ENCODE measurements around the gene DNER. TPM values are rescaled to one million over a fixed set of nuclear protein-coding genes. Genes with fewer than 3 reads are reported as not detected.

Gene DNER
- total RNA-seq, 2 donors from 2014 or later, result 2.6 to 6.0 TPM

DNA sequence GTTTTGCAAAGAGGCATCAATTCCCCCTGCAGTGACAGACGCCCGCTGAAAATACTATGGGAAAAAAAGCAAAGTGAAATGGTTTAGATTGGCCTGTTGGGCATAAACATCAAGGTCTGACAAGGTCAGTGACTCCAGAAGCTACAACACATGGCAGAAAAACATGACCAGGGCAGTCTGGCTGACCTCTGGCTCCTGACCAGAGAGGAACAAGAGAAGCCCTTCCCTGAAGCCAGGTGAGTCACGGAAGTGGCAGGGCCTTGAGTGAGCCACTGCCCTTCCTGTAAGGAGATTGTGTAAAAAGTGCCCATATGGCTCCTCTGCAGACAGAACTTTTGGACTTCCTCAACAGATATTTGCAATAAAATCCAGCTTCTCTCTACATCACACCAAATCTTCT, 72.0 kb downstream of the DNER start:
- Histone ChIP-seq H3K9me3 (no peaks in the 10 kb centered on the region), H3K4me1 (replicated peaks) (no peaks in the 10 kb centered on the region), H3K27me3 (replicated peaks; ENCODE audit: insufficient read depth) (no peaks in the 10 kb centered on the region), H3K36me3 (no peaks in the 10 kb centered on the region), H3K4me3 (no peak overlapping the region), H3K27ac (no peak overlapping the region)
- no peak for DNase-seq (ENCODE audit: low spot score)
- intact Hi-C loops (cut with DNase I), result no loop called here
- no peak for TF ChIP-seq CTCF (IDR thresholded peaks at IDR 0.05)
- no peak for TF ChIP-seq POLR2AphosphoS5 (IDR thresholded peaks at IDR 0.05)
- TF ChIP-seq POLR2A (IDR thresholded peaks at IDR 0.05), result no peak
- WGBS, result 86% methylated on average over 3 of the region's 3 CpGs

DNA sequence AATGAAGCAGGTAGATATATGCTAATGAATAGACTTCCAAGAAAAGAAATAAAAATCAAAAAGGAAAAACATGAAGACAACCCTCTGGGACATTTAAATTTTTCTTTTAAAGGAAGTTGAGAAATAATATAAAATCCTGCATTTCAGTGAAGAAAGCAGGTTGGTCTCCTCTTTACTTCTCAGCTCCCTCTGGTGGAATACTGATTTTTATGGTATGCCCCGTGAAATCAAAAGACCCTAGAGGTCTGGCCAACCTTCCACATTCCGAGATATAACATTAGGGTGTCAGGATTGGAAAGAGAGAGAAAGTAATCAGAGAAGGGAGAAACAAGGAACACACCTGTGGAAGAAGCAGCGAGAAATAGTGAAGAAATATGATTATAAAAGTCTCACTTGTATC, 72.7 kb downstream of the DNER start:
- H3K27ac ChIP-seq, result no peak overlapping the region
- H3K9me3 ChIP-seq, result no peaks in the 10 kb centered on the region
- 54% methylated on average over 3 of the region's 3 CpGs for WGBS
- no peaks in the 10 kb centered on the region for H3K4me1 ChIP-seq (replicated peaks)
- TF ChIP-seq POLR2AphosphoS5 (IDR thresholded peaks at IDR 0.05) (no peak), CTCF (IDR thresholded peaks at IDR 0.05) (no peak), POLR2A (IDR thresholded peaks at IDR 0.05) (no peak)
- H3K27me3 ChIP-seq (replicated peaks; ENCODE audit: insufficient read depth), result no peaks in the 10 kb centered on the region
- no peak for DNase-seq (ENCODE audit: low spot score)
- H3K36me3 ChIP-seq, result no peaks in the 10 kb centered on the region
- intact Hi-C loops (cut with DNase I), result no loop called here
- H3K4me3 ChIP-seq, result no peak overlapping the region

- Histone ChIP-seq H3K36me3 (no peaks in the 10 kb centered on the region), H3K9me3 (no peaks in the 10 kb centered on the region), H3K27ac (no peak overlapping the region), H3K27me3 (replicated peaks; ENCODE audit: insufficient read depth) (no peaks in the 10 kb centered on the region), H3K4me1 (replicated peaks) (no peaks in the 10 kb centered on the region), H3K4me3 (no peak overlapping the region)
- no peak for DNase-seq (ENCODE audit: low spot score)
- WGBS, result 89% methylated on average over 4 of the region's 4 CpGs
- TF ChIP-seq CTCF (IDR thresholded peaks at IDR 0.05) (no peak), POLR2AphosphoS5 (IDR thresholded peaks at IDR 0.05) (no peak), POLR2A (IDR thresholded peaks at IDR 0.05) (no peak)
- intact Hi-C loops (cut with DNase I), result no loop called here
Measured at GRCh38 chr2:229640636-229641035, 73.7 kb downstream of the DNER start.

DNA sequence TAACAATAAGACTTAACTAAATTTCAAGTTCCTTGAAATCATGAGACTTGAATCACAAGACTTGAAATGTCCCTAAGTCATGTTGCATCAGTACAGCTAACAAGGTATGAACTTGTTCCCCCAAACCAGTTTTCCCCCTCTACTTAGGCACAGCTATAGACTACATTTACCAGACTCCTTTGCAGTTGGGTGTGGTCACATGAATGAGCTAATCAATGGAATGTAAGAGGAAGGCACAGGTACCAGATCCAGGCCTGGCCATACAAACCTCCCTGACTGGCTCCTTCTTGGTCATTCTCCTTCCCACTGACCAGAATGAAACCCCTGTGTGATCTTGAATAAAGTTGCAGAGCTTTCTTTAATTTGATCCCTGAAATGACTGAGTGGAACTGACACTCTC, 77.8 kb downstream of the DNER start:
- no peak overlapping the region for H3K27ac ChIP-seq
- H3K27me3 ChIP-seq (replicated peaks; ENCODE audit: insufficient read depth), result no peaks in the 10 kb centered on the region
- TF ChIP-seq POLR2AphosphoS5 (IDR thresholded peaks at IDR 0.05) (no peak), POLR2A (IDR thresholded peaks at IDR 0.05) (no peak), CTCF (IDR thresholded peaks at IDR 0.05) (no peak)
- H3K36me3 ChIP-seq, result no peaks in the 10 kb centered on the region
- no peaks in the 10 kb centered on the region for H3K4me1 ChIP-seq (replicated peaks)
- intact Hi-C loops (cut with DNase I), result no loop called here
- no peak for DNase-seq (ENCODE audit: low spot score)
- H3K9me3 ChIP-seq, result no peaks in the 10 kb centered on the region
- H3K4me3 ChIP-seq, result no peak overlapping the region

- Histone ChIP-seq H3K27ac (no peak overlapping the region), H3K36me3 (no peaks in the 10 kb centered on the region), H3K9me3 (no peaks in the 10 kb centered on the region), H3K4me3 (no peak overlapping the region), H3K27me3 (replicated peaks; ENCODE audit: insufficient read depth) (no peaks in the 10 kb centered on the region), H3K4me1 (replicated peaks) (no peaks in the 10 kb centered on the region)
- TF ChIP-seq CTCF (IDR thresholded peaks at IDR 0.05), result no peak
- TF ChIP-seq POLR2AphosphoS5 (IDR thresholded peaks at IDR 0.05), result no peak
- no peak for TF ChIP-seq POLR2A (IDR thresholded peaks at IDR 0.05)
- intact Hi-C loops (cut with DNase I), result no loop called here
- DNase-seq (ENCODE audit: low spot score), result no peak
- 46% methylated on average over 1 of the region's 1 CpG for WGBS
Measured at GRCh38 chr2:229635371-229635680, 79.0 kb downstream of the DNER start.
